A673 (cell line): Measurements from ENCODE around the gene PEAR1.

Experiments used
- EZH2 ChIP-seq: fragments of 200-600 bp; sonication (generic); IDR thresholded peaks from 2 replicates; pipeline ENCODE4 v1.6.1; 2017; ENCODE audit warnings: borderline replicate concordance, low read depth, mild to moderate bottlenecking, mixed read lengths, antibody characterized with exemption, low read length; ENCODE audit not compliant: poor library complexity, severe bottlenecking
- TF ChIP-seq, protein P1 (sequence below): fragments of 300-800, 200-600 bp; sonication (generic); conservative IDR thresholded peaks from 2 replicates; pipeline ENCODE4 v1.5.1; 2017; ENCODE audit warnings: low read depth, mild to moderate bottlenecking, antibody characterized with exemption, low read length, moderate library complexity, mixed read lengths

GRCh38 chr1:156895927-156896326 lies 2.4 kb downstream of the PEAR1 start:
- TF ChIP-seq, protein P1, sequence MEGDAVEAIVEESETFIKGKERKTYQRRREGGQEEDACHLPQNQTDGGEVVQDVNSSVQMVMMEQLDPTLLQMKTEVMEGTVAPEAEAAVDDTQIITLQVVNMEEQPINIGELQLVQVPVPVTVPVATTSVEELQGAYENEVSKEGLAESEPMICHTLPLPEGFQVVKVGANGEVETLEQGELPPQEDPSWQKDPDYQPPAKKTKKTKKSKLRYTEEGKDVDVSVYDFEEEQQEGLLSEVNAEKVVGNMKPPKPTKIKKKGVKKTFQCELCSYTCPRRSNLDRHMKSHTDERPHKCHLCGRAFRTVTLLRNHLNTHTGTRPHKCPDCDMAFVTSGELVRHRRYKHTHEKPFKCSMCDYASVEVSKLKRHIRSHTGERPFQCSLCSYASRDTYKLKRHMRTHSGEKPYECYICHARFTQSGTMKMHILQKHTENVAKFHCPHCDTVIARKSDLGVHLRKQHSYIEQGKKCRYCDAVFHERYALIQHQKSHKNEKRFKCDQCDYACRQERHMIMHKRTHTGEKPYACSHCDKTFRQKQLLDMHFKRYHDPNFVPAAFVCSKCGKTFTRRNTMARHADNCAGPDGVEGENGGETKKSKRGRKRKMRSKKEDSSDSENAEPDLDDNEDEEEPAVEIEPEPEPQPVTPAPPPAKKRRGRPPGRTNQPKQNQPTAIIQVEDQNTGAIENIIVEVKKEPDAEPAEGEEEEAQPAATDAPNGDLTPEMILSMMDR = no peak
- no peak for TF ChIP-seq EZH2
